DND-41 (cell line): Measurements from ENCODE around the gene CEP295NL.

Experiments
- ATAC-seq: fragments of 200-7000 bp; cut with Tn5 transposase; 3 replicates; pipeline ENCODE4 v1.9.1; 2021; ENCODE audit warnings: low read depth; ENCODE audit not compliant: insufficient read depth
- DNase-seq: peaks from one replicate; pipeline ENCODE4 v3.0.0-alpha.2; 2020
- H2AFZ ChIP-seq: 2 replicates; pipeline ENCODE4 v1.6.0; 2012; ENCODE audit warnings: low read depth, low read length
- H3K27ac ChIP-seq: 2 replicates; pipeline ENCODE4 v1.5.1; 2012; ENCODE audit warnings: low read length, inconsistent platforms
- H3K27me3 ChIP-seq: fragments of 200-600 bp; sonication (generic); 2 replicates; pipeline ENCODE4 v1.6.0; 2012; ENCODE audit warnings: low read length, mild to moderate bottlenecking, inconsistent platforms; ENCODE audit not compliant: insufficient read depth, poor library complexity
- H3K36me3 ChIP-seq: 2 replicates; pipeline ENCODE4 v1.5.1; 2012; ENCODE audit warnings: low read length, inconsistent platforms; ENCODE audit not compliant: insufficient read depth
- H3K4me1 ChIP-seq: 2 replicates; pipeline ENCODE4 v1.5.1; 2012; ENCODE audit warnings: mild to moderate bottlenecking, low read length; ENCODE audit not compliant: insufficient read depth
- H3K4me2 ChIP-seq: 2 replicates; pipeline ENCODE4 v1.6.0; 2012; ENCODE audit warnings: mild to moderate bottlenecking, moderate library complexity, low read length, inconsistent platforms; ENCODE audit not compliant: insufficient read depth
- H3K4me3 ChIP-seq, 2 experiments: fragments of 200-600 bp in 1 of 2; shearing (Covaris generic) in 1 of 2; 2 replicates each; pipeline ENCODE4 v1.5.1; 2012 to 2016; ENCODE audit warnings: inconsistent platforms in 2 of 2, low read length in 2 of 2, mild to moderate bottlenecking in 2 of 2, low read depth in 1 of 2, moderate library complexity in 1 of 2
- H3K79me2 ChIP-seq: 2 replicates; pipeline ENCODE4 v1.6.0; 2012; ENCODE audit warnings: low read length, inconsistent platforms; ENCODE audit not compliant: insufficient read depth
- H3K9ac ChIP-seq: 2 replicates; pipeline ENCODE4 v1.6.0; 2012; ENCODE audit warnings: low read depth, mild to moderate bottlenecking, inconsistent platforms, low read length, moderate library complexity
- H3K9me3 ChIP-seq: 2 replicates; pipeline ENCODE4 v1.5.1; 2012; ENCODE audit warnings: low read length, moderate library complexity, mild to moderate bottlenecking, inconsistent platforms; ENCODE audit not compliant: insufficient read depth, severe bottlenecking
- H4K20me1 ChIP-seq: 2 replicates; pipeline ENCODE4 v1.6.0; 2012; ENCODE audit warnings: low read length; ENCODE audit not compliant: insufficient read depth
- CTCF ChIP-seq: IDR thresholded peaks from 2 replicates; pipeline ENCODE4 v1.5.1; 2012; ENCODE audit warnings: borderline replicate concordance, low read length, moderate library complexity, mild to moderate bottlenecking; ENCODE audit not compliant: poor library complexity, severe bottlenecking; ENCODE audit errors: extremely low read depth
- EZH2 ChIP-seq: IDR thresholded peaks from 3 replicates; pipeline ENCODE4 v1.6.1; 2012; ENCODE audit warnings: borderline replicate concordance, low read depth, mild to moderate bottlenecking, moderate library complexity, low read length, inconsistent platforms; ENCODE audit not compliant: severe bottlenecking

Gene CEP295NL

GRCh38 chr17:78884148-78884825 is 18.7 kb downstream of the CEP295NL start:
- no peak for DNase-seq
- no peaks in the 10 kb centered on the region for H3K36me3 ChIP-seq
- H3K79me2 ChIP-seq, result no peaks in the 10 kb centered on the region
- no peak overlapping the region for H3K9ac ChIP-seq
- no peak overlapping the region for H3K27ac ChIP-seq
- no peak overlapping the region for H2AFZ ChIP-seq
- TF ChIP-seq CTCF, result no peak
- no peak for TF ChIP-seq EZH2
- no peak for ATAC-seq
- H3K27me3 ChIP-seq, result no peaks in the 10 kb centered on the region
- H3K4me2 ChIP-seq, result no peak overlapping the region
- H3K4me3 ChIP-seq, result no peak overlapping the region
- peaks cover 9% of the 10 kb centered on the region; the same call in 1 of the 2 replicates for H4K20me1 ChIP-seq
- H3K4me1 ChIP-seq, result peaks cover 4% of the 10 kb centered on the region; the same call in 1 of the 2 replicates
- no peaks in the 10 kb centered on the region for H3K9me3 ChIP-seq

GRCh38 chr17:78883533-78884131 is 19.4 kb downstream of the CEP295NL start:
- H3K9ac ChIP-seq, result no peak overlapping the region
- DNase-seq, result no peak
- peaks cover 9% of the 10 kb centered on the region; the same call in 1 of the 2 replicates for H3K4me1 ChIP-seq
- ATAC-seq, result no peak
- H2AFZ ChIP-seq, result no peak overlapping the region
- H3K4me3 ChIP-seq, result no peak overlapping the region
- H3K27me3 ChIP-seq, result peaks cover 3% of the 10 kb centered on the region
- no peak overlapping the region for H3K4me2 ChIP-seq
- peaks cover 11% of the 10 kb centered on the region; the same call in 1 of the 2 replicates for H4K20me1 ChIP-seq
- H3K9me3 ChIP-seq, result no peaks in the 10 kb centered on the region
- H3K27ac ChIP-seq, result no peak overlapping the region
- H3K79me2 ChIP-seq, result no peaks in the 10 kb centered on the region
- no peaks in the 10 kb centered on the region for H3K36me3 ChIP-seq
- TF ChIP-seq CTCF (no peak), EZH2 (no peak)

DNA sequence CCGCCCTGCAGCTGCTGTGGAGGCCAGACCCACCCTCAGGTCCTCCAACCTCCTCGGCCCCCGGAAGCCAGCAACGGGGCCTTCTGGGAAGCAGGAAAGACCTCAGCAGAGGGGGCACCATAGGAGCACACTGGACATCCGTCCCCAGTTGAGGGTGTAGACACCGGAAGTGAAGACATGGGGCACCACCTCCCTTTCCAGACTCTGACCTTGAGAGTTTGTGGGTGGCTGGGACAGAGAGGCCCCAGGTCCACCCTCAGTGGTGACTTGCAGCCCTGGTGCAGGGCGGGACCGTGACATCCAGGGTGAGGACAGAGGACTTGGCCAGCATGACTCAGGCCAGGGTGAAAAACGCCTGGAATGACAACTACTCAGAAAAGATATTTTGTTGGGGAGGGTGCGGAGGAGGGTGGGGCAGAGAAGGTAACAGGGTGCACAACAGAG is 19.9 kb downstream of the CEP295NL start:
- Histone ChIP-seq H3K79me2 (no peaks in the 10 kb centered on the region), H3K36me3 (no peaks in the 10 kb centered on the region), H3K27ac (no peak overlapping the region), H2AFZ (no peak overlapping the region), H3K9me3 (no peaks in the 10 kb centered on the region), H3K4me3 (no peak overlapping the region), H3K4me2 (no peak overlapping the region), H3K27me3 (peaks cover 3% of the 10 kb centered on the region), H3K9ac (no peak overlapping the region), H3K4me1 (peaks cover 9% of the 10 kb centered on the region; the same call in 1 of the 2 replicates), H4K20me1 (peaks cover 11% of the 10 kb centered on the region; the same call in 1 of the 2 replicates)
- TF ChIP-seq EZH2 (no peak), CTCF (no peak)
- ATAC-seq (no peak), DNase-seq (no peak)
